Left lung (tissue), 10 donors: Measurements from ENCODE around the gene ANGEL2. TPM values are rescaled to one million over a fixed set of nuclear protein-coding genes. Genes with fewer than 3 reads are reported as not detected.
A peak's percentile ranks its signal among the peaks of the same experiment; 100 is the strongest.

Source experiments
- ATAC-seq: fragments of 200-7000 bp; cut with Tn5 transposase; one replicate; pipeline ENCODE4 v1.9.1; 2020; ENCODE audit warnings: moderate library complexity
- DNase-seq, 4 donors: peaks; one replicate each; pipeline ENCODE4 v3.0.0-alpha.2; 2013 to 2020
- H3K27ac ChIP-seq, 2 donors: fragments of 200-600 bp; sonication (generic) in 1 of 2; one replicate each; pipeline versions ENCODE4 v1.5.0 to v1.8.0; 2020 to 2021
- H3K27me3 ChIP-seq, 2 donors: fragments of 200-600 bp; sonication (generic) in 1 of 2; one replicate each; pipeline versions ENCODE4 v1.5.0 to v1.8.0; 2020 to 2021
- H3K36me3 ChIP-seq, 2 donors: fragments of 200-600 bp; sonication (generic) in 1 of 2; one replicate each; pipeline versions ENCODE4 v1.5.0 to v1.8.0; 2020 to 2021
- H3K4me1 ChIP-seq, 2 donors: fragments of 200-600 bp; one replicate each; pipeline ENCODE4 v1.8.0; 2021
- H3K4me3 ChIP-seq, 2 donors: fragments of 200-600 bp; sonication (generic) in 1 of 2; one replicate each; pipeline versions ENCODE4 v1.5.0 to v1.8.0; 2020 to 2021; ENCODE audit warnings: mild to moderate bottlenecking in 1 of 2
- H3K9me3 ChIP-seq, 2 donors: fragments of 200-600 bp; sonication (generic) in 1 of 2; one replicate each; pipeline versions ENCODE4 v1.5.0 to v1.8.0; 2020 to 2021
- intact Hi-C, 2 donors: fragments of 100-400 bp; cut with DNase I; formaldehyde crosslinking; loops; one replicate each; pipeline versions ENCODE4 v1.11.2 to v1.14.2; 2022
- polyA plus RNA-seq, 6 donors: library from polyadenylated mRNA; unstranded; fragments of 120-200 nt; gene quantifications; one replicate each; pipeline ENCODE4 v1.2.1, GENCODE V29; 2013; ENCODE audit not compliant: insufficient read length in 6 of 6
- total RNA-seq, 2 donors: library from RNA; stranded (reverse); fragmentation: NEBNext Ultra II Directional; extraction: Animal tissue kit (Norgen Biotek cat#: 25700); gene quantifications; one replicate each; pipeline ENCODE4 v1.2.1, GENCODE V29; 2021
- TF ChIP-seq, protein P1 (sequence below), 2 donors: fragments of 200-600 bp; sonication (generic) in 1 of 2; IDR thresholded peaks; one replicate each; pipeline versions ENCODE4 v1.5.0 to v1.8.0; 2021; ENCODE audit warnings: antibody characterized with exemption in 2 of 2
- donor health status: DM: no; HTN: yes; CAD: no.
- donor health status: DM: no; HTN: no; CAD: no.

ANGEL2 gene
- total and polyA plus RNA-seq, 8 donors = 24.0 to 56.9 (median 44.8) TPM

DNA sequence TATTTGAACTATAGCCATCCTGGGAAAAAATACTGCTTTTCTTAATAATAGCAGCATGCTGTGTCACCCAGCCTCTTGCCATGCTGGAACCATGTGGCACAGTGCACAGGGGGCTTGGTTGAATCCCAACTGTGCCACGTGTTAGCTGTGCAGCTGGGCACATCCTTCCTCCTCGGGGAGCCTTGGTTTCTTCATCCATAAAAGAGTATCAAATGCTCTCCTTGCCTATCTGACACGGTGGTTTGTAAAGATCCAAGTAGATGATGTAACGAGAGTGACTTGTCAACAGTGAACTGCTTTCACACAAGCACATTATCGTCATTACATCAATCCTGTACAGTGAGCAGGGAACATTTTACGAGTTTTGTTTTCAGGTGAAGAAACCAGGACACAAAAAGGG, 41.0 kb downstream of the ANGEL2 start:
- Histone ChIP-seq H3K4me1 (no peaks in the 10 kb centered on the region), H3K27ac (no peak overlapping the region), H3K9me3 (no peaks in the 10 kb centered on the region), H3K36me3 (no peaks in the 10 kb centered on the region), H3K27me3 (no peaks in the 10 kb centered on the region), H3K4me3 (no peak overlapping the region)
- TF ChIP-seq, protein P1, sequence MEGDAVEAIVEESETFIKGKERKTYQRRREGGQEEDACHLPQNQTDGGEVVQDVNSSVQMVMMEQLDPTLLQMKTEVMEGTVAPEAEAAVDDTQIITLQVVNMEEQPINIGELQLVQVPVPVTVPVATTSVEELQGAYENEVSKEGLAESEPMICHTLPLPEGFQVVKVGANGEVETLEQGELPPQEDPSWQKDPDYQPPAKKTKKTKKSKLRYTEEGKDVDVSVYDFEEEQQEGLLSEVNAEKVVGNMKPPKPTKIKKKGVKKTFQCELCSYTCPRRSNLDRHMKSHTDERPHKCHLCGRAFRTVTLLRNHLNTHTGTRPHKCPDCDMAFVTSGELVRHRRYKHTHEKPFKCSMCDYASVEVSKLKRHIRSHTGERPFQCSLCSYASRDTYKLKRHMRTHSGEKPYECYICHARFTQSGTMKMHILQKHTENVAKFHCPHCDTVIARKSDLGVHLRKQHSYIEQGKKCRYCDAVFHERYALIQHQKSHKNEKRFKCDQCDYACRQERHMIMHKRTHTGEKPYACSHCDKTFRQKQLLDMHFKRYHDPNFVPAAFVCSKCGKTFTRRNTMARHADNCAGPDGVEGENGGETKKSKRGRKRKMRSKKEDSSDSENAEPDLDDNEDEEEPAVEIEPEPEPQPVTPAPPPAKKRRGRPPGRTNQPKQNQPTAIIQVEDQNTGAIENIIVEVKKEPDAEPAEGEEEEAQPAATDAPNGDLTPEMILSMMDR (IDR thresholded peaks at IDR 0.05) = no peak
- no peak for ATAC-seq
- intact Hi-C loops = no loop called here
- DNase-seq = no peak

DNA sequence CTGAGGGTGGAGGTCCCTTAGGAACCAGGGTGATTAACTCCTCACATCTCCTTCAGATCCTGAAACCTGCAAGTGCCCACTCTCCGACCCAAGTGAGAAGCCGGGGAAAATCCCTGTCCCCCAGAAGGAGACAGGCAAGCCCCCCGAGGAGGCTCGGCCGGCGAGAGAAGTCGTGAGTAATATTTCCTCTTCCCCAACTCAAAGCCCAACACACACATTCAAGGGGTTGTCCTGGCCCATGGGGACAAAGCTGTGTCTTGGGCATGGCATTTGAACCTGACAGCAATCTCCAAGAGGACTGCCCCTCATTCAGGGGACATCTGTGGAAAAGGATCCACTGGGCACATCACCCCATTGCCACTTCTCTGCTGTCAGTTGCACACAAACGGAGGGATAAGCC, 41.8 kb downstream of the ANGEL2 start:
- intact Hi-C loops = no loop called here
- ATAC-seq (no peak), DNase-seq (no peak)
- Histone ChIP-seq H3K27me3 (no peaks in the 10 kb centered on the region), H3K9me3 (no peaks in the 10 kb centered on the region), H3K36me3 (no peaks in the 10 kb centered on the region), H3K4me1 (no peaks in the 10 kb centered on the region), H3K4me3 (no peak overlapping the region), H3K27ac (no peak overlapping the region)
- TF ChIP-seq, protein P1 (IDR thresholded peaks at IDR 0.05) = no peak

DNA sequence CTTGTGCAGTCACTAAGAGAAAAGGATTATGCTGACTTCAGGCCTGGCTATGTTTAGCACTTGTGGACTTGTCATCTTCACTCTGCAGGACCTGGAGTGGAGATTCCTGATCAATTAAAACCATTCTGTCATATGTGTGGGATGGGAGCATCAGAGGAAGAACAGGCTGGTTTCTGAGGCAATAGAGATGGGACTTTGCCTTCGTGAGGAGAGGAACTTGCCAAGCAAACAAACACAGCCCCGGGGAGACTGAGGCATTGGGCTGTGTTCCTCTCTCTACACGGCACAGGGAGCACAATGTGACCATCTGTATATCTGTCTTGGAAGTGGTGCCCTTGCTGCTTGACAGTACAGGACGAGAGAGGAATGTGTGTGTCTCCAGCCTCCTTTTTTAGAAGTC, 42.2 kb downstream of the ANGEL2 start:
- no peak for DNase-seq
- H3K27me3 ChIP-seq = no peaks in the 10 kb centered on the region
- H3K4me1 ChIP-seq = no peaks in the 10 kb centered on the region
- TF ChIP-seq, protein P1 (IDR thresholded peaks at IDR 0.05) = no peak
- H3K36me3 ChIP-seq = no peaks in the 10 kb centered on the region
- ATAC-seq = no peak
- intact Hi-C loops = no loop called here
- H3K9me3 ChIP-seq = no peaks in the 10 kb centered on the region
- H3K4me3 ChIP-seq = no peak overlapping the region
- no peak overlapping the region for H3K27ac ChIP-seq

DNA sequence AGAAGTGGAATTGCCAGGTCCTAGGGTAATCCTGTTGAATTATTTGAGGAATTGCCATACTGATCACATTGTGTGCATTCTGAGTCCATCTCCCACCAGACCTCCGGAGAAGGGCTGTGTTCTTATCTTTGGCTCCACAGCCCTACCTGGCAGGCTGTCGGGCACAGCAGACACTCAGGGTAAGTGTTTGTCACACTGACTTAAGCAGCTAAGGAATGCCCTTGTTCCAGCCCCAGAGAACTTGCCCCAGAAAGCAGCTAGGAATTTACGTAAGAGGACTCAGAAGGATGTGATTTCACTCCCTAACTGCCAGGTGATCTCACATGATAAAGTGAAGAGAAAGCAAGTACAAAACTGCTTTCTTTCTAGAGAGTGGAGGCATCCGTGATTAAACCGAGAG, 44.4 kb downstream of the ANGEL2 start:
- no peak overlapping the region for H3K4me3 ChIP-seq
- H3K27ac ChIP-seq = peak overlapping the region in 1 of 2 donors; percentile 30
- H3K27me3 ChIP-seq = no peaks in the 10 kb centered on the region
- ATAC-seq (peak; percentile 96), DNase-seq (peak in 1 of 4 donors; percentile 36)
- TF ChIP-seq, protein P1 (IDR thresholded peaks at IDR 0.05) = no peak
- intact Hi-C loops = no loop called here
- no peaks in the 10 kb centered on the region for H3K4me1 ChIP-seq
- H3K9me3 ChIP-seq = no peaks in the 10 kb centered on the region
- no peaks in the 10 kb centered on the region for H3K36me3 ChIP-seq

DNA sequence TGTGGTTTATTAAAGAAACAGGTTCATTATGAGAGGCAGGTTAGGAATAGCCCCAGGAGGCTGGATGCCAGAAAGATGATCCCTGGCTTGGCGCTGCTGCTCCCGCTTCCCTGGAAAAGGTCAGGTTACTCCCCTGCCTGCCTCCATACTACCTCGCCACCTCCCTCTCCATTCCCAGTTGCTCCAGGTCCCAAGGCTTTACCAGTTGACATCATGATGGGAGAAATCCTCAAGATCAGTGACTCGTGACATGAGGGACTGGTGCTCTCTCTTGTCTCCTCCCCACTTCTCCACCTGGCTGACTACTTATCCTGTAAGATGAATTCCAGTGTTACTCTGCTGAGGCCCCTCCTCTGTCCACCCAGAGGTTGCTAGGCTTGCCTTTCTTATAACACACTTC, 45.6 kb downstream of the ANGEL2 start:
- Histone ChIP-seq H3K4me1 (no peaks in the 10 kb centered on the region), H3K27me3 (no peaks in the 10 kb centered on the region), H3K9me3 (no peaks in the 10 kb centered on the region), H3K4me3 (no peak overlapping the region), H3K36me3 (no peaks in the 10 kb centered on the region), H3K27ac (no peak overlapping the region)
- peak; percentile 38 for ATAC-seq
- TF ChIP-seq, protein P1 (IDR thresholded peaks at IDR 0.05) = no peak
- no peak for DNase-seq
- intact Hi-C loops = no loop called here
